Mesenchymal stem cell (in vitro differentiated cells and primary cell): Measurements from ENCODE around the gene SPHK1.

Experiments used
- DNase-seq: peaks from one replicate; pipeline ENCODE4 v3.0.0-alpha.2; 2013
- H2AFZ ChIP-seq: one replicate; pipeline ENCODE4 v1.6.1; 2013; ENCODE audit warnings: low read depth, mild to moderate bottlenecking, control low read depth, inconsistent platforms, low read length, moderate library complexity
- H2AK5ac ChIP-seq: 2 replicates; pipeline ENCODE4 v1.6.1; 2013; ENCODE audit warnings: low read length, moderate library complexity, mild to moderate bottlenecking, inconsistent platforms; ENCODE audit not compliant: severe bottlenecking
- H2BK120ac ChIP-seq: one replicate; pipeline ENCODE4 v1.6.1; 2013; ENCODE audit warnings: low read depth, mild to moderate bottlenecking, inconsistent platforms, low read length, moderate library complexity
- H2BK12ac ChIP-seq, 2 experiments: one replicate each; pipeline ENCODE4 v1.6.1; 2013; ENCODE audit warnings: inconsistent platforms in 2 of 2, low read length in 2 of 2, mild to moderate bottlenecking in 2 of 2, moderate library complexity in 2 of 2, control low read depth in 1 of 2
- H2BK15ac ChIP-seq: one replicate; pipeline ENCODE4 v1.6.1; 2013; ENCODE audit warnings: mild to moderate bottlenecking, low read depth, inconsistent platforms; ENCODE audit not compliant: poor library complexity, severe bottlenecking
- H2BK5ac ChIP-seq: 2 replicates; pipeline ENCODE4 v1.6.1; 2013; ENCODE audit warnings: low read depth, mild to moderate bottlenecking, low read length, control low read depth, inconsistent platforms; ENCODE audit not compliant: poor library complexity, severe bottlenecking
- H3K14ac ChIP-seq, 2 experiments: one replicate each; pipeline ENCODE4 v1.6.1; 2013; ENCODE audit warnings: inconsistent platforms in 2 of 2, low read length in 2 of 2, control low read depth in 1 of 2, mild to moderate bottlenecking in 1 of 2, moderate library complexity in 1 of 2
- H3K18ac ChIP-seq, 2 experiments: one replicate each; pipeline ENCODE4 v1.6.1; 2013; ENCODE audit warnings: inconsistent platforms in 2 of 2, low read length in 2 of 2, control low read depth in 1 of 2, low read depth in 1 of 2, mild to moderate bottlenecking in 1 of 2
- H3K23ac ChIP-seq, 2 experiments: one replicate each; pipeline ENCODE4 v1.6.1; 2013; ENCODE audit warnings: inconsistent platforms in 2 of 2, low read length in 2 of 2, mild to moderate bottlenecking in 2 of 2, moderate library complexity in 2 of 2, control low read depth in 1 of 2
- H3K27ac ChIP-seq: 2 replicates; pipeline ENCODE4 v1.5.1; 2013; ENCODE audit warnings: mild to moderate bottlenecking, moderate library complexity, low read length, control low read depth, inconsistent platforms; ENCODE audit not compliant: poor library complexity, severe bottlenecking
- H3K27me3 ChIP-seq, 2 experiments: 2 replicates each; pipeline versions ENCODE4 v1.6.1 to v1.7.0; 2013; ENCODE audit warnings: low read length in 2 of 2, mild to moderate bottlenecking in 2 of 2, moderate library complexity in 2 of 2, control low read depth in 1 of 2, inconsistent platforms in 1 of 2; ENCODE audit not compliant: control insufficient read depth in 1 of 2, insufficient read depth in 1 of 2
- H3K36me3 ChIP-seq, 2 experiments: 2 replicates each; pipeline versions ENCODE4 v1.6.1 to v1.7.0; 2013; ENCODE audit warnings: low read length in 2 of 2, control low read depth in 1 of 2, inconsistent platforms in 1 of 2, low read depth in 1 of 2, mild to moderate bottlenecking in 1 of 2; ENCODE audit not compliant: insufficient read depth in 2 of 2, control insufficient read depth in 1 of 2
- H3K4ac ChIP-seq, 2 experiments: one replicate each; pipeline ENCODE4 v1.6.1; 2013; ENCODE audit warnings: inconsistent platforms in 2 of 2, low read length in 2 of 2, mild to moderate bottlenecking in 2 of 2, moderate library complexity in 2 of 2, control low read depth in 1 of 2, low read depth in 1 of 2
- H3K4me1 ChIP-seq: 2 replicates; pipeline ENCODE4 v1.6.1; 2013; ENCODE audit warnings: low read depth, low read length, control low read depth; ENCODE audit not compliant: control insufficient read depth, insufficient read depth
- H3K4me2 ChIP-seq: 2 replicates; pipeline ENCODE4 v1.6.1; 2013; ENCODE audit warnings: low read length, mild to moderate bottlenecking, inconsistent platforms; ENCODE audit not compliant: poor library complexity, severe bottlenecking
- H3K4me3 ChIP-seq, 2 experiments: 2 replicates each; pipeline versions ENCODE4 v1.5.1 to v1.7.0; 2013; ENCODE audit warnings: low read length in 2 of 2, mild to moderate bottlenecking in 2 of 2, control low read depth in 1 of 2, low read depth in 1 of 2; ENCODE audit not compliant: insufficient read depth in 1 of 2
- H3K79me1 ChIP-seq: replicated peaks from 2 replicates; pipeline ENCODE4 v1.6.1; 2013; ENCODE audit warnings: mild to moderate bottlenecking, control low read depth, low read length, inconsistent platforms; ENCODE audit not compliant: poor library complexity, severe bottlenecking
- H3K9ac ChIP-seq: 2 replicates; pipeline ENCODE4 v1.7.0; 2013; ENCODE audit warnings: mild to moderate bottlenecking, low read length, moderate library complexity
- H3K9me3 ChIP-seq: 2 replicates; pipeline ENCODE4 v1.7.0; 2013; ENCODE audit warnings: mild to moderate bottlenecking, low read length; ENCODE audit not compliant: control insufficient read depth
- H4K8ac ChIP-seq: one replicate; pipeline ENCODE4 v1.6.1; 2013; ENCODE audit warnings: inconsistent platforms, mild to moderate bottlenecking, low read length, moderate library complexity
- H4K91ac ChIP-seq: one replicate; pipeline ENCODE4 v1.6.1; 2013; ENCODE audit warnings: mild to moderate bottlenecking, low read length, inconsistent platforms
- WGBS: methylation state at CpG from one replicate; pipeline ENCODE4 v1.1.7; 2013; ENCODE audit warnings: mixed read lengths; 5-methylcytosine and 5-hydroxymethylcytosine counted together

The SPHK1 gene

DNA sequence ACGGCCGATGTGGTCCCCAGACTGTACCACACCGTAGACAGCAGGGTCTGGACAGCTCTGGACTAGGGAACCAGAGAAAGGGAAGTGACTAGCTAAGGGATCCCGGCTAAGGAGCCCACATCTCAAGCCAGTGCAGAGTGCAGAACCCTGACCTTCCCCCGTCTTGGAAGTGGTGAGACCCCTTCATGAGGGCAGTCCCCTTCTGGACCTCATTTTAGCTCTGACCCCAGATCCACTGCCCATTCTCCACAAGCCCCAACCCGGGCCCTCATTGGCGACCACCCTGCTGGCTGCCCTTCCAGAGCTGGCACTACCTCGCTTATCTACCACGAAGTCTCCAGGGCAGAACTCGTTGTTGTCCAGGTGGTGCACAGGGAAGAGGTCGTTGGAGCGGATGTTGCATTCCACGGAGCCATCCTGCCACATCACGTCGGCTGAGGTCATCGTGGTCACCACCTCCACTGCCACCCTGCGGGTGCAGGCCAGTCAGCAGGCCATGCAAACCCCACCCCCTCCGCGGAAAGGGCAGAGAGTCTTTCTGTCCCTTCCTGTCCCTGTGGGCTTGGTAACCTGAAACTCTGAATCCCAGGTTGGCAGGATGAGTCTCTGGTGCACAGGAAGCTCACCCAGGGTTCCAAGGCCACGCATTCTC is 14.2 kb downstream of the SPHK1 start:
- H3K4me2 ChIP-seq: no peak overlapping the region
- no peak overlapping the region for H4K8ac ChIP-seq
- no peak overlapping the region for H3K27ac ChIP-seq
- H3K9me3 ChIP-seq: no peaks in the 10 kb centered on the region
- H4K91ac ChIP-seq: no peak overlapping the region
- no peak overlapping the region for H3K18ac ChIP-seq
- no peak overlapping the region for H3K14ac ChIP-seq
- H3K36me3 ChIP-seq: peaks cover 77 to 88% of the 10 kb centered on the region in 2 experiments
- peaks cover 20% of the 10 kb centered on the region for H3K4me1 ChIP-seq
- no peak overlapping the region for H3K9ac ChIP-seq
- H2BK5ac ChIP-seq: no peak overlapping the region
- H3K4ac ChIP-seq: no peak overlapping the region
- no peaks in the 10 kb centered on the region for H3K27me3 ChIP-seq
- H2BK120ac ChIP-seq: no peak overlapping the region
- H2AFZ ChIP-seq: no peak overlapping the region
- peaks cover 8% of the 10 kb centered on the region for H3K79me1 ChIP-seq
- no peak overlapping the region for H2BK12ac ChIP-seq
- no peak for DNase-seq
- no peak overlapping the region for H2AK5ac ChIP-seq
- no peak overlapping the region for H2BK15ac ChIP-seq
- whole genome bisulfite sequencing: 86% methylated on average over 20 of the region's 20 CpGs
- no peak overlapping the region for H3K23ac ChIP-seq
- no peak overlapping the region for H3K4me3 ChIP-seq

GRCh38 chr17:76399175-76400172 is 15.1 kb downstream of the SPHK1 start:
- Histone ChIP-seq H2BK5ac (no peak overlapping the region), H3K79me1 (peaks cover 12% of the 10 kb centered on the region), H3K18ac (no peak overlapping the region), H2BK15ac (no peak overlapping the region), H3K14ac (no peak overlapping the region), H3K9me3 (no peaks in the 10 kb centered on the region), H2BK12ac (no peak overlapping the region), H3K23ac (no peak overlapping the region), H3K4me1 (peaks cover 18% of the 10 kb centered on the region), H3K4me3 (no peak overlapping the region), H3K4me2 (no peak overlapping the region), H3K27me3 (no peaks in the 10 kb centered on the region), H3K27ac (no peak overlapping the region), H4K8ac (no peak overlapping the region), H2BK120ac (no peak overlapping the region), H3K4ac (no peak overlapping the region), H2AK5ac (no peak overlapping the region), H3K36me3 (peaks cover 82 to 88% of the 10 kb centered on the region in 2 experiments), H2AFZ (no peak overlapping the region), H4K91ac (no peak overlapping the region), H3K9ac (no peak overlapping the region)
- 93% methylated on average over 33 of the region's 33 CpGs for WGBS
- DNase-seq: no peak

DNA sequence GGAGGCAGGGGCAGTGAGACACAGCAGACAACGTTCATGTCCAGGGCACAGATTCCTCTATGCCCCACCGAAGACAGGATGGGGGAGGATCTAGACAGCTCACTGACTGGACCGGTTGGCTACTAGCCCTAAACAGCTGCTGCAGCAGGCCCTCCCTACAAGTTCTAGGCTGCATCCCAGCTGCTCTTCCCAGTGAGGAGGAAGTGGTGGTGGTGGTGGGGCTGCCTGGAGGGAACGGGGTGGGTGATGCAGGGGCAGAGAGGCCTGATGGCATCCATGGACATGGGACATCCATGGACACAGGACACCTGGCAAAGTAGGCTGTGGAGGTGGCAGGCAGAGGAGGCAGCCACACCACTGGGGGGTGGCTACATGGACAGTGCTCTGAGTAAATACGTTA is 18.3 kb downstream of the SPHK1 start:
- H3K9me3 ChIP-seq: no peaks in the 10 kb centered on the region
- H2BK120ac ChIP-seq: no peak overlapping the region
- no peak overlapping the region for H2AFZ ChIP-seq
- no peak overlapping the region for H4K8ac ChIP-seq
- peaks cover 69 to 80% of the 10 kb centered on the region in 2 experiments for H3K36me3 ChIP-seq
- H3K14ac ChIP-seq: no peak overlapping the region
- peaks cover 27% of the 10 kb centered on the region for H3K4me1 ChIP-seq
- no peak for DNase-seq
- H2AK5ac ChIP-seq: no peak overlapping the region
- H3K4me3 ChIP-seq: no peak overlapping the region
- no peak overlapping the region for H3K27ac ChIP-seq
- H3K18ac ChIP-seq: no peak overlapping the region
- WGBS: 95% methylated on average over 5 of the region's 5 CpGs
- H3K27me3 ChIP-seq: no peaks in the 10 kb centered on the region
- no peak overlapping the region for H3K4ac ChIP-seq
- no peak overlapping the region for H2BK15ac ChIP-seq
- H3K4me2 ChIP-seq: no peak overlapping the region
- no peak overlapping the region for H2BK12ac ChIP-seq
- H4K91ac ChIP-seq: no peak overlapping the region
- peaks cover 40% of the 10 kb centered on the region for H3K79me1 ChIP-seq
- no peak overlapping the region for H3K23ac ChIP-seq
- no peak overlapping the region for H3K9ac ChIP-seq
- H2BK5ac ChIP-seq: no peak overlapping the region

DNA sequence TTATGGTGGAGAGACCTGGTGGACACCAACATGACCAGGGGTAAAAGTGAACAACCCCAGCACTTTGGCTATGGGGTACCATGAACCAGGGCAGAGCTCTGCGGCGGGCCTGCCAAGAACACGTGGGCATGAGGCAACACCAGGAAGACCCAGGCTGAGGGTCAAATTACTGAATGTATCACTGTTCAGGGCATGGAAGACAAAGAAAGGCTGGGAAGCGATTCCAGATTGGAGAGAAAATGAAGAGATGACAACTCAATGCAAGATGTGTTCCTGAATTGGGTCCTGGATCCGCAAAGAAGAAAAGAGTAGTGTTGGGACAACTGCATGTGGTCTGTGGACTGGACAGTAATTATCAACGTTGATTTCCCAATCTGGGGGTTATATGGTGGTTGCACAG is 19.8 kb downstream of the SPHK1 start:
- no peak overlapping the region for H3K18ac ChIP-seq
- no peaks in the 10 kb centered on the region for H3K9me3 ChIP-seq
- H4K91ac ChIP-seq: no peak overlapping the region
- no peaks in the 10 kb centered on the region for H3K27me3 ChIP-seq
- H3K14ac ChIP-seq: no peak overlapping the region
- 99% methylated on average over 5 of the region's 6 CpGs for WGBS
- H2AFZ ChIP-seq: no peak overlapping the region
- H3K4me2 ChIP-seq: no peak overlapping the region
- H4K8ac ChIP-seq: no peak overlapping the region
- no peak overlapping the region for H3K4ac ChIP-seq
- H3K4me1 ChIP-seq: peaks cover 15% of the 10 kb centered on the region
- H3K36me3 ChIP-seq: peaks cover 55 to 65% of the 10 kb centered on the region in 2 experiments
- no peak overlapping the region for H2AK5ac ChIP-seq
- H3K23ac ChIP-seq: no peak overlapping the region
- no peak for DNase-seq
- H2BK120ac ChIP-seq: no peak overlapping the region
- no peak overlapping the region for H3K27ac ChIP-seq
- H2BK15ac ChIP-seq: no peak overlapping the region
- no peak overlapping the region for H2BK5ac ChIP-seq
- no peak overlapping the region for H2BK12ac ChIP-seq
- H3K4me3 ChIP-seq: no peak overlapping the region
- peaks cover 46% of the 10 kb centered on the region for H3K79me1 ChIP-seq
- no peak overlapping the region for H3K9ac ChIP-seq
